ENCODE results near the gene SLIT1.

DNA sequence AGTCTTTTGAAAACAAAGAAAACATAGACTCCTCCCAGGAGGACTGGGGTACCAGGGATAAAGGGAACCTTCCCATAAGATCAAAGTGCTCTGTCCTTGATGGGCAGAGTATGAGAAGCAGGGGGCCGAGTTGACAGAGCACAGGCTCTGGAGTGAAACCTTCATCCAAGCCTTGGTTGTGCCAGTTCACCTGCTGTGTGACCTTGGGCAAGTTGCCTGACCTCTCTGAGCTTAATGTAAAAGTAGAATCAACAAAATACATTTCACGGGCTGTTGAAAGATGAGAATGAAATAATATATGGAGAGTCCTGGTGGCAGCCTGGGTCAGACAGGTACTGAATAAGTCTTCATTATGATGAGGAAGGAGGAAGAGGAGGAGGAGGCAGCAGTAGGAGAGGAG, 69.9 kb downstream of the SLIT1 start:
- TF ChIP-seq, protein P1, sequence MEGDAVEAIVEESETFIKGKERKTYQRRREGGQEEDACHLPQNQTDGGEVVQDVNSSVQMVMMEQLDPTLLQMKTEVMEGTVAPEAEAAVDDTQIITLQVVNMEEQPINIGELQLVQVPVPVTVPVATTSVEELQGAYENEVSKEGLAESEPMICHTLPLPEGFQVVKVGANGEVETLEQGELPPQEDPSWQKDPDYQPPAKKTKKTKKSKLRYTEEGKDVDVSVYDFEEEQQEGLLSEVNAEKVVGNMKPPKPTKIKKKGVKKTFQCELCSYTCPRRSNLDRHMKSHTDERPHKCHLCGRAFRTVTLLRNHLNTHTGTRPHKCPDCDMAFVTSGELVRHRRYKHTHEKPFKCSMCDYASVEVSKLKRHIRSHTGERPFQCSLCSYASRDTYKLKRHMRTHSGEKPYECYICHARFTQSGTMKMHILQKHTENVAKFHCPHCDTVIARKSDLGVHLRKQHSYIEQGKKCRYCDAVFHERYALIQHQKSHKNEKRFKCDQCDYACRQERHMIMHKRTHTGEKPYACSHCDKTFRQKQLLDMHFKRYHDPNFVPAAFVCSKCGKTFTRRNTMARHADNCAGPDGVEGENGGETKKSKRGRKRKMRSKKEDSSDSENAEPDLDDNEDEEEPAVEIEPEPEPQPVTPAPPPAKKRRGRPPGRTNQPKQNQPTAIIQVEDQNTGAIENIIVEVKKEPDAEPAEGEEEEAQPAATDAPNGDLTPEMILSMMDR (optimal IDR thresholded peaks at IDR 0.05 in 1 of 3, IDR thresholded peaks at IDR 0.05 in 1 of 3, conservative IDR thresholded peaks at IDR 0.05 in 1 of 3; ENCODE audit: extremely low read depth in 1 of 3, insufficient read depth in 2 of 3, low read length in 3 of 3): no peak
- no peak for TF ChIP-seq EZH2 (IDR thresholded peaks at IDR 0.05; ENCODE audit: low read length)

Measured in keratinocyte (primary cell).